Spleen (tissue), 11 donors: Measurements from ENCODE around the gene G6PC3. TPM values are rescaled to one million over a fixed set of nuclear protein-coding genes. Genes with fewer than 3 reads are reported as not detected.

ENCODE experiments used
- DNase-seq: peaks from one replicate; pipeline ENCODE4 v3.0.0-alpha.2; 2020
- H3K27ac ChIP-seq, 8 donors: fragments of 200-600 bp; sonication (generic) in 7 of 8; 1 replicate in 4 of 8; 2 replicates in 4 of 8; pipeline versions ENCODE4 v1.5.0 to v1.8.0; 2016 to 2021; ENCODE audit warnings: inconsistent platforms in 4 of 8, mild to moderate bottlenecking in 4 of 8, moderate library complexity in 1 of 8
- H3K27me3 ChIP-seq, 7 donors: fragments of 200-600 bp; sonication (generic) in 6 of 7; replicated peaks in 1 of 7; 1 replicate in 4 of 7; 2 replicates in 3 of 7; pipeline versions ENCODE4 v1.5.0 to v1.8.0; 2016 to 2021; ENCODE audit warnings: inconsistent platforms in 3 of 7, mild to moderate bottlenecking in 1 of 7
- H3K36me3 ChIP-seq, 6 donors: fragments of 200-600 bp; sonication (generic) in 5 of 6; 1 replicate in 4 of 6; 2 replicates in 2 of 6; pipeline versions ENCODE4 v1.5.0 to v1.8.0; 2016 to 2021; ENCODE audit warnings: inconsistent platforms in 2 of 6
- H3K4me1 ChIP-seq, 6 donors: fragments of 200-600 bp; sonication (generic) in 5 of 6; 1 replicate in 3 of 6; 2 replicates in 3 of 6; pipeline versions ENCODE4 v1.5.0 to v1.8.0; 2016 to 2021; ENCODE audit warnings: inconsistent platforms in 3 of 6
- H3K4me3 ChIP-seq, 8 donors: fragments of 200-600 bp; sonication (generic) in 7 of 8; 1 replicate in 4 of 8; 2 replicates in 4 of 8; pipeline versions ENCODE4 v1.5.0 to v1.8.0; 2016 to 2021; ENCODE audit warnings: inconsistent platforms in 4 of 8, mild to moderate bottlenecking in 4 of 8, moderate library complexity in 2 of 8
- H3K9me3 ChIP-seq, 8 donors: fragments of 200-600 bp; sonication (generic) in 7 of 8; 1 replicate in 4 of 8; 2 replicates in 4 of 8; pipeline versions ENCODE4 v1.5.0 to v1.8.0; 2016 to 2021; ENCODE audit warnings: inconsistent platforms in 4 of 8
- CTCF ChIP-seq, 11 experiments: fragments of 200-600 bp in 7 of 11; fragments of 450-650 bp in 4 of 11; sonication (generic) in 4 of 11; IDR thresholded peaks in 8 of 11; conservative IDR thresholded peaks in 3 of 11; 1 replicate in 7 of 11; 2 replicates in 4 of 11; pipeline versions ENCODE4 v1.4.0 to v1.8.0; 2016 to 2021; ENCODE audit warnings: antibody characterized with exemption in 11 of 11, inconsistent platforms in 4 of 11, mild to moderate bottlenecking in 1 of 11
- POLR2A ChIP-seq, 3 donors: fragments of 450-650 bp; IDR thresholded peaks; one replicate each; pipeline ENCODE4 v1.5.1; 2017; ENCODE audit warnings: antibody characterized with exemption in 3 of 3, mild to moderate bottlenecking in 1 of 3
- POLR2AphosphoS5 ChIP-seq, 3 donors: sonication (generic); formaldehyde crosslinking; IDR thresholded peaks; one replicate each; pipeline ENCODE4 v1.5.1; 2017; ENCODE audit warnings: antibody characterized with exemption in 3 of 3
- WGBS, 5 donors: extraction: QIAGEN DNeasy Blood & Tissue Kit in 3 of 5; methylation state at CpG; one replicate each; pipeline versions ENCODE4 v1.1.5 to v1.1.7; 2013 to 2018; 5-methylcytosine and 5-hydroxymethylcytosine counted together
- intact Hi-C: fragments of 100-400 bp; cut with DNase I; formaldehyde crosslinking; loops from one replicate; pipeline ENCODE4 v1.15.0; 2023; ENCODE audit warnings: low total_unique reads
- polyA plus RNA-seq, 3 donors: library from polyadenylated mRNA; stranded (reverse); fragments of 200-250 nt; gene quantifications; one replicate each; pipeline ENCODE4 v1.2.1, GENCODE V29; 2013
- total RNA-seq, 7 donors: library from RNA; depleted of rRNA in 3 of 7; stranded (reverse); fragments of >200 nt in 3 of 7; fragmentation: NEBNext Ultra II Directional in 4 of 7; extraction: Animal tissue kit (Norgen Biotek cat#: 25700) in 4 of 7; gene quantifications; one replicate each; pipeline versions ENCODE4 v1.1.0 to v1.2.1, GENCODE V29; 2016 to 2021
- donor health status: healthy with polysubstance abuse.
- donor health status: DM: no; HTN: no; CAD: no; lungs with moderate emphysema.
- donor health status: DM: no; HTN: no; CAD: no.
- donor health status: Bipolar disorder and iron deficiency.
- donor health status: healthy.
- donor health status: DM: no; HTN: no; CAD: no.
- donor health status: DM: yes; HTN: yes; CAD: no.

Gene G6PC3
- total and polyA plus RNA-seq, 10 donors: 24.9 to 49.2 (median 37.3) TPM

- TF ChIP-seq CTCF (IDR thresholded peaks at IDR 0.05 in 8 of 11, conservative IDR thresholded peaks at IDR 0.05 in 3 of 11) (no peak), POLR2A (IDR thresholded peaks at IDR 0.05) (no peak), POLR2AphosphoS5 (IDR thresholded peaks at IDR 0.05) (no peak)
- Histone ChIP-seq H3K36me3 (peaks cover 0 to 96% (median 51%) of the 10 kb centered on the region in 6 donors), H3K4me1 (peaks cover 0 to 26% (median 12%) of the 10 kb centered on the region in 6 donors), H3K4me3 (no peak overlapping the region), H3K9me3 (no peaks in the 10 kb centered on the region), H3K27ac (no peak overlapping the region), H3K27me3 (no peaks in the 10 kb centered on the region)
- DNase-seq: no peak
- intact Hi-C loops: no loop called here
- 86 to 93% (median 92%) methylated on average over 9 of the region's 9 CpGs for WGBS, 5 donors
These were observed 21.1 kb upstream of the G6PC3 start for GRCh38 chr17:44049294-44050060.

GRCh38 chr17:44053125-44053872 lies 17.2 kb upstream of the G6PC3 start:
- Histone ChIP-seq H3K36me3 (peaks cover 0 to 100% (median 62%) of the 10 kb centered on the region in 6 donors), H3K27ac (peak overlapping the region in 2 of 8 donors; percentile 1 to 12), H3K27me3 (no peaks in the 10 kb centered on the region), H3K4me3 (no peak overlapping the region), H3K4me1 (peaks cover 0 to 26% (median 10%) of the 10 kb centered on the region in 6 donors), H3K9me3 (no peaks in the 10 kb centered on the region)
- TF ChIP-seq POLR2AphosphoS5 (IDR thresholded peaks at IDR 0.05) (no peak), CTCF (IDR thresholded peaks at IDR 0.05 in 8 of 11, conservative IDR thresholded peaks at IDR 0.05 in 3 of 11) (no peak), POLR2A (IDR thresholded peaks at IDR 0.05) (no peak)
- DNase-seq: no peak
- 51 to 69% (median 64%) methylated on average over 3 of the region's 3 CpGs for WGBS, 5 donors
- intact Hi-C loops: no loop called here

GRCh38 chr17:44059101-44059892 lies 11.2 kb upstream of the G6PC3 start:
- Histone ChIP-seq H3K4me1 (peaks cover 0 to 59% (median 21%) of the 10 kb centered on the region in 6 donors), H3K27ac (peak overlapping the region in 2 of 8 donors; percentile 16 to 37), H3K27me3 (no peaks in the 10 kb centered on the region), H3K9me3 (no peaks in the 10 kb centered on the region), H3K4me3 (no peak overlapping the region), H3K36me3 (peaks cover 0 to 100% (median 56%) of the 10 kb centered on the region in 6 donors)
- intact Hi-C loops: no loop called here
- 79 to 89% (median 85%) methylated on average over 14 of the region's 14 CpGs for WGBS, 5 donors
- no peak for TF ChIP-seq CTCF (IDR thresholded peaks at IDR 0.05 in 8 of 11, conservative IDR thresholded peaks at IDR 0.05 in 3 of 11)
- no peak for TF ChIP-seq POLR2A (IDR thresholded peaks at IDR 0.05)
- TF ChIP-seq POLR2AphosphoS5 (IDR thresholded peaks at IDR 0.05): no peak
- DNase-seq: no peak
